GM20431 (cell line): ENCODE measurements around the gene PRKCZ.

Experiments
- in situ Hi-C: fragments of 300-500 bp; cut with MseI, MboI; formaldehyde crosslinking; loops from one replicate; pipeline ENCODE4 v1.15.0; 2020; ENCODE audit warnings: low sequenced_read_pairs; ENCODE audit not compliant: unreplicated experiment

Gene PRKCZ

DNA sequence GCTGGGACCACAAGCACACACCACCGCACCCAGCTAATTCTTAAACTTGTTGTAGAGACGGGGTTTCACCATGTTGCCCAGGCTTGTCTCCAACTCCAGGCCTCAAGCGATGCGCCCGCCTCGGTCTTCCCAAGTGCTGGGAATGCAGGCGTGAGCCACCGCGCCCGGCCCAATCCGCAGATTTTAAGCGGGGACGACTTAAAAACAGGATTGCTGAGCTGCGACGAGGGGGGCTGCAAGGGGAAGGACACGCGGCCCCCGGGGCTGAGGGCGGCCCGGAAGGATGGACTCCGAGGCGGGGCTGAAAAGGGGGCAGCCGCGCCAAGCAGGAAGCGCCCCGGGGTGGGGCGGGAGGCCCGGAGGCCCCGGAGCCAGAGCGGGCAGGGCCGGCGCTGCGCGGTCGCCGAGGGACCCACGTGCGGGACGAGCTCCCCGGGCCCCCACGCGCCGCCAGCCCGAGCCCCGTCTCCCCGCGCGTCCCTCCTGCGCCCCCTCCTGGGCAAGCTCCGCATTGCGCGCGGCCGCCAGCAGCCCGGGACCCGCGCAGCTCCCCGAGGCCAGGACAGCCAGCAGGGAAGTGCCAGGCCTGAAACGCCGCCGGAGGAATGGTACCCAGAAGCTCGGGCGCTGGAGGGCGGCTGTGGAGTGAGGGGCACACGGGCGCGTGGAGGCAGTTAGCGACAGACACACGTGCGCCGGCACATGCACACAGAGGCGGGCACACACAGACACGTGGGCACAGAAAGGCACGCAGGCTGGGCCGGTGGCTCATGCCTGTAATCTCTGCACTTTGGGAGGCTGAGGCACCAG, 5.5 kb upstream of the PRKCZ start:
- in situ Hi-C loops = no loop called here

DNA sequence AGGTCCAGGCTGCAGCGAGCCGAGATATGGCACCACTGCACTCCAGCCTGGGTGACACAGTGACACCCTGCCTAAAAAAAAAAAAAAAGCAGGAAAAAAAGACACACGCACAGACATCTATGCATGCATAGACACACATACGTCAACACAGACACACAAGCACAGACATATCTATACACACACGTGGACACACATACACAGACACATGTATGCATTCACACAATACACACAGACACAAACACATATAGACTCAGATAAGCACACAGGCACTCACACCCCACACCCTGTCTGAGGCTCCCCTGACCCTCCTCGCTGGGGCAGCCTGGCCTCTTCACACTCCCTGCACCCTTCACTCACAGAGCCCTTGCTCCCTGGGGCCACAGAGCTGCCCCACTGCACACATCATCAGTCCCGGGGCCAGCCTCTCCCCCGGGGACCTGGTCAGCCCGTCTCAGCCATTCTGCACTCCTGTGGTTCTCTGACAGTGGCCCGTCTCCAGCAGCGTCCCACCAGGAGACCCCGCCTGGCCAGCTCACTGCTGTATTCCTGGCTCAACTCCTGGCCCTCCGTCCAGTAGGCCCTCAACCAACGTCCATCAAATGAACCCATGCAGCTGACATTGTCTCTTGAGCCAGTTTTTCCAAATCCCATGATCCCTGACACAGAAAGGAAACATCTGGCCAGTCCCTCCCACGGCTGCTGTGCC, 4.6 kb upstream of the PRKCZ start:
- in situ Hi-C loops = no loop called here

GRCh38 chr1:2046174-2046917, 3.9 kb upstream of the PRKCZ start:
- in situ Hi-C loops = no loop called here

- in situ Hi-C loops = no loop called here
Observed at GRCh38 chr1:2046953-2047748, 3.1 kb upstream of the PRKCZ start.

DNA sequence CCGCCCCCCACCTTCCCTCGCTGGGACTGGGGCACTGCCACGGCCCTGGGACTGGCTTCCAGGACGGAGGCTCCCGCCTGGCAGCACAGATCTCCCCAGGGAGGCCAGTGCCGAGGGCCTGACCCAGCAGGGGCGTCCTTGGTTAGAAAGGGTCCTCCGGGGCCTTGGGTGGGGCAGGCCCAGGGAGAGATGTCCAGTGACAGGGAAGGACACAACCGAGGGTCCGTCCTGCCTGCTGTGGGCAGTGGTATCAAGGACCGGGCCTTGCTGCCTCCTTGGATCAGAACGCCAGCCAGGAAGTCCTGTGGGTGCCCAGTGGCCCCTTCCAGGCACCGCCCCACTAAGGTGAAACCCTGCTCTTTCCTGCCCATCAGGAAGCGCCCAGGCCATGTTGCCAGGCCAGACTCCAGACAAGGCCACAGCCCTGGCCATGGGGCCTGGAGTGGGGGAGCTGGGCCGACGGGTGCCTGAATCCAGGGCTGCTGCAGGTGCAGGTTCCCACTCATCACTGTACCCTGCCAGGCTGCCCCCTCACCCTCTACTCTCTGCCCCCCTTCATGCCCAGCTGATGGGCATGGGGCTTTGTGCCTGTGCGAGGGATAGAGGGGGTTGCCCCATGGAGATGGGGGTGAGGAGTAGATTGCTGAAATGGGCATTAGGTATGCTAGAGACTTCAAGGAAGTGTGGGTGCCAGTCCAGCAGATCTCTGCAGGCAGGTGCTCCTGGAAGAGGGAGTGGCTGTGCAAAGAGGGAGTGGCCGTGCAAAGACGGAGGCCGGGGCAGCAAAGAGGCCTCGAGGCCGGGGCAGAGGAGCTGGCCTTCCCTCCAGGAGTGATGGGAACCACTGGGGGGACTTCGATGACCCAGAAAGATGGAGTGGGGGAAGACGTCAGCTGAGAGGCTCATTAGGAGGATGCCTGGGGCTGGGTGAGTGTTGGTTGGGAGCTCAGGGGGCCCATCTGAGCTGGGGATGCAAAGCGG, 2.2 kb upstream of the PRKCZ start:
- in situ Hi-C loops = no loop called here

- in situ Hi-C loops = no loop called here
Observed at GRCh38 chr1:2049225-2049717, 940 bp upstream of the PRKCZ start.

DNA sequence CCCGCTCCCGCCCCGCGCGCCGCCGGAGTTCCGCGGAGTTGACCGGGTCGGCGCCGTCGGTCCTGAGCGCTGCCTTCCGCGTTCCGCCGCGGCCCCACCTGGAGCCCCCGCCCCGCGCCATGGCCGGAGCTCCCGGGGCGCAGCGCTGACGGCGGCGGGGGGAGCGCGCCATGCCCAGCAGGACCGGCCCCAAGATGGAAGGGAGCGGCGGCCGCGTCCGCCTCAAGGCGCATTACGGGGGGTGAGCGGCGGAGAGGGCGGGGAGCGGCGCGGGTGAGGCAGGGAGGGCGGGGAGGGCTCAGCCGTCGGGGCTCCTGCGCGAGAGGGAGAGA, 216 bp downstream of the PRKCZ start:
- in situ Hi-C loops = no loop called here

DNA sequence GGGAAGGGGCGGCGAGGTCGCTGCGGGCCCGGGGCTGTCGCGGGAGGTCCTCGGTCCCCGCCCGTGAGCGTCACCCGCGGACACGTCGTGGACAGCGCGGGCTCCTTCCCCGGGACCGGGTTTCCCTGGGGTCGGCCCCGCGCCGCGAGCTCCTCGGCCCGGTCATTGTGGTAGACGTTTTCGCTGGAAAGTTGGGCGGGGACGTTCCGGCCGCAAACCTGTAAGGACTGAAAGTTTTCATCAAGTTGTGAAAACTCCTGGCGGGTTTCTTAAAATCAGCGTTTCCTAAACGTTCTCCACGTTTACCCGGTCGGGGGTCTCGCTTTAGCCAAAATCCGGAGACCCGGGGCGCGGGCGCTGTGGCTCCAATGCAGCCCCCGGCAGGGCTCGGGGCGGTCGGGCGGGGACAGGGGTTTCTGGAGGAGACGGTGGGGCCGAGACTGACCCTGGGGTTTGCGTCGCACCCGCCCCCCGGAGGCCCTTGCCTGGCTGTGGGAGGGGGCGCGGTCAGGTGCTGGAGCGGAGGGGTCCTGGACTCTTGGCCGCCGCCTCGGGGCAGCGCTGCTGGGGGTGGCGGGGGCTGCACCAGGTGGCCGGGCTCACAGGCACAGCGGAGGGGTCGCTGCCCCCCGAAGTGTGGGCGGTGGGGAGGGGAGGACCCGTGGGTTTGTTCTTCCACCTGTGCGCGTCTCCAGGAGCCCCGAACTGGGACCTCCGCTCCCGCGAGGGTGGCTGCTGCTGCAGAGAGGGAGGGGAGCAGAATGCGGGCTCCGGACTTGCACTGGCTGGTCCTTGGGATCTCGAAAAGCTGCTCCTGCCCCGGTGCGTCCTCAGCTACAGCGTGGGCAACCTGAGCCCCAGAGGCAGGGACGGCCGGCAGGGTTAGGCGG, 827 bp downstream of the PRKCZ start:
- in situ Hi-C loops = no loop called here

DNA sequence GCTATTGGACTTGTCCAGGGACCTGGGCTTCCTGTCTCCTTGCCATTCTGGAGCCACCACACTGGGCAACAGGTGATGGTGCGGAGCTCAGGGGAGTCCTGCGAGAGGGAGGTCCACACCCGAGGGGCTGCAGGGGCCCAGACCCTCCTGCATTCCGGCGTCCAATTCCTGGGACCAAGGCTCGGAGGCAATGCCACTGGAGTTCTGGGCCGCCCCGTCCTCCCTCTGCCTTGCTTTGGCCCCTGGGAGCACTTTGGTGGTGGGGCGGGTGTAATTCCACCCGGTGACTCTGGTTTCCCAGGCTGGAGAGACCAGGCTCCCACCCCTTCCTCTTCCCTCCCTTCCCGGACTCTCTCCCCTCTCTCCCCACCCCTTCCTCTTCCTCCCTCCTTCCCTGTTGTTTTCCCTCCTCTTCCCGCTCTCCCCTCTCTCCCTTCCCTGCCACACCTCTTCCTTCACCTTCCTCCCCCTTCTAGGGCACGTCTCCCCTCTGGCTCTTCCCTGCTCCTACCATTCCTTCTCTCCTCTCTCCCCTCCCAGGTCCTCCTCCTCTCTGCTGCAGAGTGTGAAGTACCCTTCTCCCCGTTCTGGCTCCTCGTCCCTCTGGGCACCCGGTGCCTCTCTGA, 2.0 kb downstream of the PRKCZ start:
- in situ Hi-C loops = no loop called here

GRCh38 chr1:2052756-2053155, 2.5 kb downstream of the PRKCZ start:
- in situ Hi-C loops = no loop called here

- in situ Hi-C loops = no loop called here
Observed at GRCh38 chr1:2053217-2053616, 3.0 kb downstream of the PRKCZ start.

- in situ Hi-C loops = no loop called here
Observed at GRCh38 chr1:2053784-2054376, 3.7 kb downstream of the PRKCZ start.

GRCh38 chr1:2054560-2054959, 4.3 kb downstream of the PRKCZ start:
- in situ Hi-C loops = no loop called here

DNA sequence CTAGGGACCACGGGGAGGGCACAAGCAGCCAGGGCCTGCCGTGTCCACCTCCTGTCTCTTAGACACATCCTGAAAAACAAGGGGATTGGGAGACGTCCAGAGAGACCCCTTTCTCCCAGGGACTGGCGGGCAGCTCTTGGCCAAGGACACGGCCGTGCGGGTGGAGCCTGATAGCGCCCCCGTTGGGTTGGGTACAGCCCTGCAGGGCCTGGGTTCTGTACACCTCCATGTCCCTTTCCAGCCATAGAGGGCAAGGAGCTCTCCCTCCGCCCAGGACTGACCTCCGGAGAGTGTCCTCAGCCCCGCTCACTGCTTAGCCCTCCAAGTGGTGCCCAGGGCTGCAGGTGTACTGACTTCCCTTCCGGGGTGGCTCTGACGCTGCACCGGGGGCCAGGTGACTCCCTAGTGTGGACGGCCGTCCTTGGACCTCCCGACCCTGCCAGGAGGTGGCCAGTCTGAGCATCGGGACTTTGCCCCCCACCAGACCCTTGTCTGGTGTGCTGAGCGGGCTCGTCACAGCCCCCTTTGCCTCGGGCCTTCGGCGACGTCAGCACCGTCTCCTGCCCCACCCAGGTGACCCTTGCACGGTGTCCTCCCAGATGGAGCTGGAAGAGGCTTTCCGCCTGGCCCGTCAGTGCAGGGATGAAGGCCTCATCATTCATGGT, 5.8 kb downstream of the PRKCZ start:
- in situ Hi-C loops = no loop called here

DNA sequence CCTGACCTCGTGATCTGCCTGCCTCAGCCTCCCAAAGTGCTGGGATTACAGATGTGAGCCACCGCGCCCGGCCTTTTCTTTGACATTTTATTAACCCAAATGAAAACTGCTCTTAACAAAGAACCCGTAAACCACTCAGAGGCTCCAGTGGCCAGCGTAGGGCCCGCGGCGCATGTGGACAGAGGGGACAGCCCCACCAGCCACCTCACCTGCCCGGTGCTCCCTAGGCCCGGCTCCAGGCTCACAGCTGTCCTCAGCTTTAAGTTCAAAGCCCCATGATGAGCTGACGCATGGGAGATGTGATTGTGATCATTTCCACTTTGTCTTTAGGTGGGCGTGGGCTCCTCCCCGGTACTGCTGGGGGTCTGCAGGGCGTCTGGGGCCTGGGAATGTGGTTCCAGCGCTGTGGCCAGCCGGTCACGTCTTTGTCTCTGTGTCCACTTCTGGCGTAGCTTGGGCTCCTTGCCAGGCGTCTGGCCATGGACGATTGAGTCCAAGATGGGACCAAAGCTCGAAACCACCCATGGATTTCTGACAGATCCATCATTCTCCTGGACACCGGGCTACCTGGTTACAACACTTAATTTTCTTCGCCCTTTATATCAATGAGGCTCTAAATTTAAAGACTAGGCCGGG, 6.9 kb downstream of the PRKCZ start:
- in situ Hi-C loops = no loop called here

DNA sequence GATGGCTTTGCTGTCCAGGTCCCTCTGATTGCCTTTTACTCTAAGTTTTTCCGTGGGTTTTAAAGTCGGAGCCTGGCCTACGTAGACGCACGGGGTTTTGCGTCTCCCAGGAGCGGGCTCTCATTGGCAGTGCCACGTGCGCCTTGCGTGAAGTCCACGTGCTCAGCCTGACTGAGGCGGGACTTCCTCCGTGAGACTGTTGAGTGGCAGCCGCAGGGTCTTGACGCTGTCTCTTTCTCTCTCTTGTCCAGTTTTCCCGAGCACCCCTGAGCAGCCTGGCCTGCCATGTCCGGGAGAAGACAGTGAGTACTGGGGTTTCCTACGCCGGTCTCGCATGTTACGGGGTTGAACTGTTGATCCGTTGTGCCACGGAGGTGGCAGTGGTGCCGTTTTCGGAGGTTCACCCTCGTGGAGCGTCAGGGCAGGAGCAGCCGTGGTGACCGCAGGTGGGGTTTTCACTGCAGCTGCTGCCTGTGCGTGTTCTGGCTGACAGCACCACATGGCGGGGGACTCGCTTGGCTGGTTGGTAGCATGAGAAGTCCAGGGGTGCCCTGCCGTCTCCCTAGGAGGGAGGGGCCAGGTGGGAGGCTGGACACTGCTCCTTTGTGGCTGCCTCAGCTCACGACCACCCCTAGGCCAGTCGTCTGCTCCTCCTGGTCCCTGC, 9.2 kb downstream of the PRKCZ start:
- in situ Hi-C loops = no loop called here
